Transverse colon (tissue), 4 donors: ENCODE data around the gene GDF9. TPM values are rescaled to one million over a fixed set of nuclear protein-coding genes. Genes with fewer than 3 reads are reported as not detected.
A peak's percentile ranks its signal among the peaks of the same experiment; 100 is the strongest.

Experiments
- DNase-seq: peaks from one replicate; pipeline ENCODE4 v3.0.0-alpha.2; 2019
- H3K27ac ChIP-seq, 4 donors: fragments of 200-600 bp; sonication (generic); 2 replicates each; pipeline ENCODE4 v1.5.1; 2016 to 2018; ENCODE audit warnings: inconsistent platforms in 4 of 4
- H3K27me3 ChIP-seq: fragments of 200-600 bp; sonication (generic); 2 replicates; pipeline ENCODE4 v1.5.1; 2017; ENCODE audit warnings: inconsistent platforms
- H3K36me3 ChIP-seq, 4 donors: fragments of 200-600 bp; sonication (generic); 2 replicates each; pipeline ENCODE4 v1.5.1; 2017 to 2019; ENCODE audit warnings: inconsistent platforms in 4 of 4
- H3K4me1 ChIP-seq, 4 donors: fragments of 200-600 bp; sonication (generic); 2 replicates each; pipeline ENCODE4 v1.5.1; 2017 to 2020; ENCODE audit warnings: inconsistent platforms in 4 of 4
- H3K4me3 ChIP-seq, 4 donors: fragments of 200-600 bp; sonication (generic); 1 replicate in 1 of 4; 2 replicates in 3 of 4; pipeline versions ENCODE4 v1.5.1 to v1.6.1; 2017 to 2019; ENCODE audit warnings: inconsistent platforms in 4 of 4
- H3K9me3 ChIP-seq, 2 donors: fragments of 200-600 bp; sonication (generic); 2 replicates each; pipeline ENCODE4 v1.5.1; 2017 to 2019; ENCODE audit warnings: inconsistent platforms in 2 of 2
- EP300 ChIP-seq: sonication (generic); formaldehyde crosslinking; IDR thresholded peaks from one replicate; pipeline ENCODE4 v1.6.1; 2017; ENCODE audit warnings: antibody characterized with exemption, low read depth
- POLR2A ChIP-seq: fragments of 450-650 bp; IDR thresholded peaks from one replicate; pipeline ENCODE4 v1.6.1; 2016; ENCODE audit warnings: antibody characterized with exemption, mild to moderate bottlenecking, moderate library complexity
- POLR2AphosphoS5 ChIP-seq, 3 donors: sonication (generic); formaldehyde crosslinking; IDR thresholded peaks; one replicate each; pipeline ENCODE4 v1.6.1; 2016; ENCODE audit warnings: antibody characterized with exemption in 3 of 3
- WGBS, 2 donors: methylation state at CpG; one replicate each; pipeline ENCODE4 v1.1.5; 2018; ENCODE audit warnings: low coverage in 1 of 2; 5-methylcytosine and 5-hydroxymethylcytosine counted together
- in situ Hi-C, 4 donors: fragments of 200-750 bp; cut with MboI; loops; one replicate each; pipeline versions ENCODE4 v1.15.0 to v1.15.1; 2017; ENCODE audit warnings: low sequenced_read_pairs in 3 of 4, low pct_ligation_motif_present in 1 of 4, low pct_unique_long_range_greater_than_20kb in 1 of 4
- intact Hi-C: fragments of 100-400 bp; cut with DNase I; formaldehyde crosslinking; loops from one replicate; pipeline ENCODE4 v1.15.1; 2023; ENCODE audit warnings: low total_unique reads
- total RNA-seq, 4 donors: library from RNA; depleted of rRNA; stranded (reverse); fragments of >200 nt; gene quantifications; one replicate each; pipeline ENCODE4 v1.1.0, GENCODE V29; 2016
- TF ChIP-seq, protein P1 (sequence below), 5 experiments: fragments of 200-600 bp in 3 of 5; fragments of 450-650 bp in 2 of 5; sonication (generic) in 3 of 5; IDR thresholded peaks; 1 replicate in 2 of 5; 2 replicates in 3 of 5; pipeline ENCODE4 v1.5.1; 2016 to 2017; ENCODE audit warnings: antibody characterized with exemption in 5 of 5, inconsistent platforms in 3 of 5, mild to moderate bottlenecking in 2 of 5, moderate library complexity in 1 of 5

The GDF9 gene
- total RNA-seq, 4 donors from 2014 or later = 0.27 to 0.79 TPM; not detected in 2

DNA sequence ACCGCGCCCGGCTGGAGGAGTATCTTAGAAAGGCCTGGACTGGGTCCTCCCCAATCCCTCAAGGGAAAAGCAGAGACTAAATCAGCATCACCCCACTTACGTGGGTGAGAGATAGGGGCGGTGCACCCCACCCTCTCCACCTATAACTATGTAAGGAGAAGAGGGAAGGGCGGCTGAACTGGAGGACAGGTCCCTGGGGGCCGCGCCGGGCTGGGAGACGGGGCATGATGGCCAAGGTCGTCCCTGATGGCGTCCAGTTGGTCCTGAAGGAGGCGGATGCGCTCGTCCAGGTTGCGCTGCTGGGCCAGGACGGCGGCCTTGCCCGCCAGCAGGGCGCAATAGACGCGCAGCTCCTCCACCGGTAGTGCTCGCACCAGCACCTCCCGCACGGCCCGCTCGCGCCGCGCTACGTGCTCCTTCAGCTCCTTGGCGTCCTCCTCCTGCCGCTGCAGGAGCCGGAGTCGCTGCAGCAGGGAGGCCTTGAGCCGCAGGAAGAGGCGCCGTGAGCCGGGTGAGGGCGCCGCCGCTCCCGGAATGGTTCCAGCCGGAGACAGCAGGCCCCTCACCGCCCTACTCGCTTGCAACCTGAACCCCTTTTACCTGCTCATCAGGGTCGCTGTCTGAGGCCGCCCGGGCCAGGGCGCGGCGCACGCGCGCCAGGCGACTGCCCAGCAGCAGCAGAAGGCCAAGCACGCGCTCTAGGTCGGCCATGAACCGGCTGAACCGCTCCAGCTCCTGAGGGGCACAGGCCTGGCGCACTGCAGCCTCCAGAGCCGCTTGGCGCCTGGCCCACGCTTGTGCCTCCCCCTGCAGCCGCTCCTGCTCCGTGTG is 43.4 kb downstream of the GDF9 start:
- intact Hi-C loops = no loop called here
- peak overlapping the region in 1 of 4 donors; percentile 21 for H3K27ac ChIP-seq
- no peaks in the 10 kb centered on the region for H3K9me3 ChIP-seq
- DNase-seq = no peak
- no peaks in the 10 kb centered on the region for H3K36me3 ChIP-seq
- H3K27me3 ChIP-seq = peaks cover 14% of the 10 kb centered on the region
- H3K4me1 ChIP-seq = peaks cover 0 to 15% (median 9%) of the 10 kb centered on the region in 4 donors
- TF ChIP-seq EP300 (no peak), POLR2AphosphoS5 (IDR thresholded peaks at IDR 0.05) (no peak)
- 76% methylated on average over 57 of the region's 68 CpGs; no CpG with 5 or more reads in 1 of the 2 donors for WGBS, 2 donors
- peak overlapping the region in 1 of 4 donors; percentile 7 for H3K4me3 ChIP-seq
- in situ Hi-C loops = loop anchor here in 2 of 4 donors (25.0 kb wide), 1 partner anchor 436 kb away; no protein-coding TSS in a partner anchor

DNA sequence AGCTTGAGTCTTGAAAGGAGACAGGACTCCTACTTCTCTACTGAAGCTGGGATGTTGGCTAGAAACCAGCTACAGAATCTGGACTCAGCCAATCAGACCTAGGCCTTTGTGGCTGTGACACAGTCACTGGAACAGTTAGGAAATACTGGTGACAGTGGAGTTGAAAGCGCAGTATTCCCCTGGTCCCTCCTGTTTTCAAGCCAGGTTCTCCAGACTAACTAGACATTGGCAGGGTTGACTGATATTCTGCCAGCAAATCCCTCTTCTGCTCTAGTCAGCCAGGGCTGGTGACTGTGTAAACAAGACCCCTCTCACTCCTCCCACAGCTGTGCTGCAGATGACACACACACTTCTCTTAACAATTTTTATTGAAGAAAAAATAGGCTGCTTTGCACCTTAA is 44.5 kb downstream of the GDF9 start:
- no peak for DNase-seq
- WGBS, 2 donors = 100% methylated on average over 1 of the region's 1 CpG; no CpG with 5 or more reads in 1 of the 2 donors
- Histone ChIP-seq H3K4me3 (no peak overlapping the region), H3K36me3 (no peaks in the 10 kb centered on the region), H3K9me3 (no peaks in the 10 kb centered on the region), H3K27me3 (peaks cover 14% of the 10 kb centered on the region), H3K27ac (no peak overlapping the region), H3K4me1 (peaks cover 0 to 15% (median 9%) of the 10 kb centered on the region in 4 donors)
- in situ Hi-C loops (loop anchor here in 2 of 4 donors (25.0 kb wide), 1 partner anchor 434 kb away; no protein-coding TSS in a partner anchor), intact Hi-C loops (no loop called here)
- TF ChIP-seq EP300 (no peak), POLR2A (no peak), POLR2AphosphoS5 (IDR thresholded peaks at IDR 0.05) (no peak)
- TF ChIP-seq, protein P1, sequence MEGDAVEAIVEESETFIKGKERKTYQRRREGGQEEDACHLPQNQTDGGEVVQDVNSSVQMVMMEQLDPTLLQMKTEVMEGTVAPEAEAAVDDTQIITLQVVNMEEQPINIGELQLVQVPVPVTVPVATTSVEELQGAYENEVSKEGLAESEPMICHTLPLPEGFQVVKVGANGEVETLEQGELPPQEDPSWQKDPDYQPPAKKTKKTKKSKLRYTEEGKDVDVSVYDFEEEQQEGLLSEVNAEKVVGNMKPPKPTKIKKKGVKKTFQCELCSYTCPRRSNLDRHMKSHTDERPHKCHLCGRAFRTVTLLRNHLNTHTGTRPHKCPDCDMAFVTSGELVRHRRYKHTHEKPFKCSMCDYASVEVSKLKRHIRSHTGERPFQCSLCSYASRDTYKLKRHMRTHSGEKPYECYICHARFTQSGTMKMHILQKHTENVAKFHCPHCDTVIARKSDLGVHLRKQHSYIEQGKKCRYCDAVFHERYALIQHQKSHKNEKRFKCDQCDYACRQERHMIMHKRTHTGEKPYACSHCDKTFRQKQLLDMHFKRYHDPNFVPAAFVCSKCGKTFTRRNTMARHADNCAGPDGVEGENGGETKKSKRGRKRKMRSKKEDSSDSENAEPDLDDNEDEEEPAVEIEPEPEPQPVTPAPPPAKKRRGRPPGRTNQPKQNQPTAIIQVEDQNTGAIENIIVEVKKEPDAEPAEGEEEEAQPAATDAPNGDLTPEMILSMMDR (IDR thresholded peaks at IDR 0.05) = no peak

DNA sequence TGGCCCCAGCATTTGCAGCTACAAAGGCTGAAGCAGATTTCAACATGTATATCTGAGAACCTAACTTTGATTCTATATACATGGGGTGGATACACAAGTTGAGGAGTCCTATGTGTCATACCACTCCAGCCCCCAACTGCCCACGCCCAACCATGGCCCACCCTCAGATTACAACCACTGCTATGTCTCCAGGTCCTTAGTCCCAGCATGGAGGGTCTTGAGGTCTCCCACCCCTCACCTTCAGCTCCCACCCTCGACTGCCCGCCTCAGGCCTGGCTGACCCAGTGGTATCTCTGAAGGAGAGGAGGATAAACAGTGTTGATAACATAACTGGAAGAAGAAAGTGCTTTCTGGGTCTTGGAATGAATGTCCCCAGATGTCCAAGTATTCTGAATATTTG is 44.9 kb downstream of the GDF9 start:
- no peak overlapping the region for H3K4me3 ChIP-seq
- no peak overlapping the region for H3K27ac ChIP-seq
- H3K4me1 ChIP-seq = peaks cover 0 to 15% (median 9%) of the 10 kb centered on the region in 4 donors
- WGBS, 2 donors = 84% methylated on average over 3 of the region's 3 CpGs; no CpG with 5 or more reads in 1 of the 2 donors
- H3K36me3 ChIP-seq = no peaks in the 10 kb centered on the region
- intact Hi-C loops (no loop called here), in situ Hi-C loops (loop anchor here in 2 of 4 donors (25.0 kb wide), 1 partner anchor 434 kb away; no protein-coding TSS in a partner anchor)
- no peaks in the 10 kb centered on the region for H3K9me3 ChIP-seq
- TF ChIP-seq, protein P1 (IDR thresholded peaks at IDR 0.05) = no peak
- TF ChIP-seq POLR2AphosphoS5 (IDR thresholded peaks at IDR 0.05) (no peak), EP300 (no peak), POLR2A (no peak)
- H3K27me3 ChIP-seq = peaks cover 13% of the 10 kb centered on the region
- DNase-seq = no peak

DNA sequence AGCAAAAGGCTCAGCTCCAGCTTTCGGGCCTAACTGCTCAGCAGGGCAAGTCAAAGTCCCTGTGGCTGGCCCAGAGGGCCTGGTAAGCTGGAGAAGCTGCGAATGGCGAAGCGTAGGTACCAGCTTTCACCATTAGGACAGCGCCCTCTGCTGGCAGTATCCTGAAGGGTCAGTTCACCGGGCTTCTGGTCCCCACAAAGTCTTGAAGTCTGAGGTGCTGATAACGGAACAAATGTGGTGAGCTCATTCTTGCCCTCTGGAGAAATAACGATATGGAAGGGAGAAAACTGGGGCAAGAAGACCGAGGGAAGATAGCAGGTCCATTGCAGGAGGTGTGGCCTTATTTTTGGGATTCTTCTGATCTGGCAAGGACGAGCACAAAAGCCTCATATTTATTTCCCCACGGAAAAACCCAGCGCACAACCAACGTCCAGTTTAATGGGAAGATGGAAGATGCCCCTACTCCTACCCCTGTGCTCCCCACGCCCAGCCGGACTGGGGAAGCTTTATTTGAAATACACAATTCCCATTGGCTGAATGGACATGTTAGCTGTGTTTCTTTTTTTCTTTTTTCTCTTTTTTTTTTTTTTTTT is 46.0 kb downstream of the GDF9 start:
- TF ChIP-seq POLR2AphosphoS5 (IDR thresholded peaks at IDR 0.05) (peak in 1 of 3 donors; percentile 20), EP300 (no peak)
- TF ChIP-seq, protein P1 (IDR thresholded peaks at IDR 0.05) = peak; percentile 84 to 98 (median 90)
- peaks cover 5% of the 10 kb centered on the region for H3K27me3 ChIP-seq
- in situ Hi-C loops = loop anchor here in 2 of 4 donors (25.0 kb wide), 1 partner anchor 433 kb away; no protein-coding TSS in a partner anchor
- no peaks in the 10 kb centered on the region for H3K36me3 ChIP-seq
- intact Hi-C loops = no loop called here
- peak overlapping the region in 1 of 4 donors; percentile 16 for H3K4me3 ChIP-seq
- H3K27ac ChIP-seq = peak overlapping the region in 2 of 4 donors; percentile 8 to 47
- 27 to 50% methylated on average over 6 to 15 of the region's 15 CpGs for WGBS, 2 donors
- H3K4me1 ChIP-seq = peaks cover 0 to 15% (median 9%) of the 10 kb centered on the region in 4 donors
- peak; percentile 95 for DNase-seq
- no peaks in the 10 kb centered on the region for H3K9me3 ChIP-seq
